RPMI8226 (cell line): ENCODE results near the gene MEGF9.

ENCODE experiments used
- DNase-seq: peaks from one replicate; pipeline ENCODE4 v3.0.0-alpha.2; 2015

MEGF9 gene

DNA sequence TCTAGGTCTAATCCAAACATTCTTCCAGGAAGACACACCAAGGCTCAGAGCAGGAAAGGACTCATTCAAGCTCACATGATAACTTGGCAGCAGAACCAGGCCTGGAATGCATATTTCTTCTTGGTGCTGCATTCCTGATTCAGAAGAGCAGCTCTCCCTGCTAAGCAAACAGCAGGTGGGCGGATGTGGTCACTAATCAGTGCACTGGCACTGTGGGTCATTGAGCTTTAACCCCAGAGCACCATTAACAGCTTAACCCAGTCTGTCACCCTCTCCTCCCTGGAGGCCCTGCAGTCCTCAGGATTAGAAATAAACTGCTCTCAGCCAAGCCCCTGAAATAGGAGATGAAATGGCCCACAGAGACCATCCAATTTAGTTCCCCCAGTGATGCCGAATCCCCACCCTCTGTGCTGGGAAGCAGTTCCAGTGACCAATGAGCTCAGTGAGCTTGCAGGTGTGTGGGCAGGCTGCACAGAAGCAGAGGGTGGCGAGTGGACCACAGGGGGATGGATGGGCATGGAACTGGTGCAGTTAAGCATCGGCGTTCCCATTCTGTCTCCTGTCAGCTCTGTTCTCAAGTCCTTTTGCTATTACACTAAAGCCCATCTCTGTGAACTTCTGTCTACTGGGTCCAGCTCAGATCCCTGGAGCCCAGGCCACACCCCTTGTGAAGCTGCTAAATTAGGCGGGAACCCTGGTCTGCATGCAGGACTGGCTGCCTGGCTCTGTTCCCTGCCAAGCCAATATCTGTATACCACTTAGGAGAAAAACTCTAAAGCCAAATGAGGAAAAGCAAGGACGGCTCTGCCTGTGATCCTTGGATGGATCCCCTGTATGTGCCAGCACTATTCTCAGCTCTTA lies 16.6 kb upstream of the MEGF9 start:
- peak; percentile 30 for DNase-seq

DNA sequence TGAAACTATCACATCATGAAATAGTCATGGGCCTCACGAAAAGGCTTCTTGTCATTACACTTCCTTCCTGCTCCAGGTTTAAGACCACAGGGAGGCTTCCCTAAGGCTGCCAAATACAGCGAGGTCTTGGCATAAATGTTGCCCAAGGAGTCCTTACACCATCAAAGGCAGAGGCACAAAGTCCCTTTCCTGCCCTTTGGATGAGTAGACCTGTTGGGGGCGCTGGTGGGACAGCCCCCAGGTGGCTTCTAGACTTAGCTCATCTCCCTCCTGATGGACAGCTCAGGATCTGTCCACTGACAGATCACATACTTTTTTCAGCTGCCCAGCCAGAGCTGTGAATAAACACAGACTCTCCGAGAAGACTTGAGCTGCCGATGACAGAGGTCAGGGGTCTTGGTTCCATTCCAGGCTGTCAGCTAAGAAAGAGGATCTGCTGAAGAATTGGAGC lies 15.5 kb upstream of the MEGF9 start:
- peak; percentile 27 for DNase-seq

DNA sequence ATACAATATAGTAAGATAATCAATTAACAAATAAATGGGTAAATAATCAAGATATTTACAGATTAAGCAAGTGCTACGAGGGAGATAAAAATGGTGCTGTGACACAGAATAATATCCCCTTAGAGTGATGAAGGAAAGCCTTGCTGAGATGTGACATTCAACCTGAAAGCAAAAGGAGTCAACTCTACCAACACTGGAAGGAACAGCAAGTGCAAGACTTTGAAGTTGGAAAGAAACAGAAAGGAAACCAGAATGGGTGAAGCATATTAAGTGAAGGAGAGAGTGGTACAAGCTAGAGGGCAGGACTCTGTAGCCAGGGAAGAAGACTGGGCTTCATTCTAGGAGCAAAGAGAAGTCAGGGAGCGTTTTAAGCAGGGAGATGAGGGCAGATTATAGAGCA lies 12.2 kb upstream of the MEGF9 start:
- no peak for DNase-seq

DNA sequence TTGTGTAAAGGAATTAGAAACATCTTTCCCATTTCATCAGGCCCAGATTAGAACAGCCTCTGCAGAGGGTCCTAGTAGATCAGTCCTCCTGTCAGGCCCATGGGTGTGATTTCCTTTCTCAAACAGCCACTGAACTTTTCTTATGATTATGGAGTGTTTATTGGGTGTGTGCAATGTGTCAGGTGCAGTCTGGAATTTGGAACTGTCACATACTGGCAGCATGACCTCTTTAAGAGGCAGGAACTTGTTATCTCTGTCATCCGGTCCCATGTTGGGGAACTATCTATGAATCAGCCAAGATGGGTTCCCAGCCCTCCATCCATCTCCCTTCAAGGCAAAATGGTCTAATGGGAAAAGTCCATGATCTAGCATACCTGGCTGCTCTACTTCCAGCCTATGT lies 11.6 kb upstream of the MEGF9 start:
- DNase-seq = no peak

DNA sequence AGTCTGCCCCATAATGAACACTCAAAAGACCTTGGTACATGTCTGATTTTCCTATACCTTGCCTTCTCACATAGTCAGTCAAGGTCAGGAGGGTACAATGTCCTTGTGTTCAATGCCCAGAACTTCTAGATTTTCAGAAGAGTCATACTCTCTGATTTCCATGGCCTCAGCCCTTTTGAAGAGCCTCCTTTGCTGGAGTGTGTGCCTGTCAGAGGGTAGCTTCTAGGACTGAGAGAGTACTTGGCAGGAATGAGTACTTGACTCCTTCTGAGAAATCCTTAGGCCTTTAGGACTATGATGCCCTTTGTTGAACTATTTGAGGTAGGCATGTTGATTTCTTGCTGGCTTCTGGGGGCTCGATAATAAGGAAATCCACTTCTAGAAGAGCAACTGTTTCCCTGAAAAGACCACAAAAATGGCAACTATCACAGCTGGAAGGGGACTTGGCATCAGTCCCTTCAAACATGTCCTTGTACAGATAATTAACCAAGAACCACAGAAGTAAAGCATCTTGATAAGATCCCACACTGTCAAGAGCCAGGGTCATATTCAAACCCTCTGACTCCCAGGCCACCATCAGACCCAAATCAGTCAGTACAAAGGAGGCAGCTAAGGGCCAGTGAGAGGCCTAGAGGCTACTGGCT lies 10.6 kb upstream of the MEGF9 start:
- no peak for DNase-seq

DNA sequence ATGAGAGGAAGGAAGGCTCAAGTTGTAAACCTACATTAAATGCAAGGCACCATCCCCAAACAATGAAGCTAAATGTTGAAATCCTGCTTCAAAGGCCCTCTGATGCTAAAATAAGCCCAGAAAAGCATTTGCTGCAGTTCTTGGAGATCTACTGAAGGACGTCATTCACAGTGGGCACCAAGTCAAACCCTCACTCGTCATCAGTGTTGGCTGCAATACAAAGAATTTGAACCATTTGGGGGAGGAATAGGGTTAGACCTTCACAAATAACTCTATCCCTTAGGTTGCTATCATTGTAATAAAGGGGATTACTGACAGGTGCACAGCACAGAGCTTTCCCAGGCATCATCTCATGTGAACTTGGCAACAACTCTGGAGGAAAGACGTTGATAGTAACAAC lies 9.3 kb upstream of the MEGF9 start:
- DNase-seq = no peak

DNA sequence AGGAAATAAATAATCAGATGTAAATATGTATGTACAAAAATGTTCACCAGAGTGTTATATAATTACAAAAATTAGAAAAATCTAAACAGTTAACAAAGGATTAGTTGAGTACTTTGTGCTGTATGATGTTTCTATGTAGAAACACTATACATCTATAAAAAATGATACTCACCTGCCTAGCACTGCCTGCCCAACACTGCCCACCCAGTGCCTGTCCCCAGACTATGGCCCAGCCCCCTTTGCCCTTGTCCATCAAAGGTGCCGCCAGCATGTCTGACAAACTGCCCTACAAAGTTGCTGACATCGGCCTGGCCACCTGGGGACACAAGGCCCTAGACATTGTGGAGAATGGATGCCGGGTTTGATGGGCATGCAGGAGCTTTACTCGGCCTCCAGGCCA lies 6.1 kb upstream of the MEGF9 start:
- no peak for DNase-seq

DNA sequence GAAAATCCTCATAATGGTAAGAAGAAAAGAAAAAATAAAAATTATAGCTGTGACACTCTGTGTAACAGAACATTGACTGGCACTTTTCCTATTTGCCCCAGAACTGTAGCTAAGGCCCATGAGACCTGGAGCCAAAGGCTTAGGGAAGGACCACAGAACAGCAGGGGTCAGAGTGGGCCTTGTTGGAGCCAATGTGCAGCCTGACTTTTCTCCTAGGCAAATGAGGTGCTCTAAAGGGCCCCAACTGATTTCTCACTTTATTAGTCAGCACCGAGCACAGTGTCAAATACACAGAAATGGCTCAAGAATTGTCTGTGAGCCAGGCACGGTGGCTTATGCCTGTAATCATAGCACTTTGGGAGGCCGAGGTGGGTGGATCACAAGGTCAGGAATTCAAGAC lies 4.0 kb upstream of the MEGF9 start:
- DNase-seq = no peak

DNA sequence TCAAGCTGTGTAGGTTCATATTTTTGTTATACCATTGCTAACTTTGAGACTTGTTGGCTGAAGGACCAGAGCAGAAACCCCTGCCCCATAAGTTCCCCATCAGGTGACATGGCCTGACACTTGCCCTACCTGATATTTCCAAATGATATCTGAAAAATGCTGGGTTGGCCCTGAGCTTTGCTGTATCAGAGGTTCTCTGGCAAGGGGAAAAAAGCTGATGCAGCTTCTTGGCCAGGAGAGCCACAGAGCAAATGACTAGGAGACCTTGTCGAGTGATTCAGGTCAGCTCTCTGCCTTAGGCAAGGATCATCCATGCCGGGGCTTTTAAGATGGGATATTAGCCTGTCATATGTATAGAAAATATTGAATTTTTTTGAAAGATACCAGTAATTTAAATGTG lies 2.9 kb upstream of the MEGF9 start:
- DNase-seq = peak; percentile 81

DNA sequence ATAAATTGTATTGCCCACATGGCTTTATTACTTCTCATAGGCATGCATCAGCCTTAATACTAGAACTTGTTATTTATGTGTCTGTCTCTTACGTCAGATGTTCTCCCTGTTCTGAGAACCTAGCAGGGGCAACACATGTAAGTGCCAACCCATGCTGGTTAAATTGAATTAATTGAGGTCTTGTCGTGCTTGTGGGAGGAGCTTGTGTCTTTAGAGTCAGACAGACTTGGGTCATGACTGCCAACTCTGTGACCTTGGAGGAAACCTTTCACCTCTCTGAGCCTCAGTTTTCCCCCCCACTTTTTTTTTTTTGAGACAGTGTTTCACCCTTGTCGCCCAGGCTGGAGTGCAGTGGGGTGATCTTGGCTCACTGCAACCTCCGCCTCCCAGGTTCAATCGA lies 2.2 kb upstream of the MEGF9 start:
- no peak for DNase-seq

DNA sequence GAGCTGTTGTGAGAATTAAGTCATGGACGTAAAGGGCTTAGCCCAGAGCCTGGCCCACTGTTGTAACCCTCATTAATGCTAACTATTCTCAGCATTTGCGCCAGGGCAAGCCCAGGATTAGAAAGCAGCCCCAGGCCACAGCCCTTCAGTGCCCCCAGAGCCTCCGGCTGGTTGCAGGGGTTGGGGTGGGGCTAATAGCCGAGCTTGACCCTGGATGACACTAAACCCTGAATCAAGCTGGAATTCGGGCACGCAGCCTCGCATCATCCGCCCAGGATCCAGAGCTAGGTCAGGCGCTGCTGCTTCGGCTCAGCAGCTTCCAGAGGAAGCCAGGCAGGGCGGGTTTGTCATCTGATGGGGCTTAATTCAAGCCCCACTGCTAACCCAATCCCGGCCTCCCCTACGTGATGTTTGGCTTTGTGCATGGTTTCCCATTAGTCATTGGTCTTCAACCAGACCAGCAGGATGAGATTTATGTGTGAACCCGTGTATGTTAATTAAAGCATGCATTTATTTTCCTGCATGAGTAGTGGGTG lies 1.2 kb upstream of the MEGF9 start:
- no peak for DNase-seq

DNA sequence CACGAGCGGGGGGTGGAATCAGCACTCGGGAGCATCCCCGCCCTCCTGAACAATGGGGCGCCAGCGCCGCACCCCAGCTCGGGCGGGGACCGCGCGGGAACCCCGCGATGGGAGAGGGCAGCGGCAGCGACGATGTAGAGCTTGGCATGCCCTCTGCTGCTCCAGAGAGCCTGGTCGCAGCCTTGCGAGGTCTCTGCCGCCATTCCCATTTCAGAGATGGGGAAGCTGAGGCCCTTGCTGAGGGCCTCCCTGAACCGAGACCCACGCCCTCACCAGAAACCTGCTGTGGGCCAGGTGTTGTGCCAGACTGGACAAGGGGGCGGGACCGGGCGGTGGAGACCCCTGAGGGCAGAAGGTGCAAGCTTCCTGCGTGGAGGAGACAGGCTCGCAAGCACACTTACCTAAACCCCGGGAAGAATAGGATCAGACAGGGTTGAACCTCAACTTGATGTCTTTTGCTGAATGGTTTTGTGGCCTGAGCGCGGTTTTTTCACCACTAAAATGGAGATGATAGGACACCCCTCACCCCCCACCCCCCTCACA lies 647 bp upstream of the MEGF9 start:
- no peak for DNase-seq

DNA sequence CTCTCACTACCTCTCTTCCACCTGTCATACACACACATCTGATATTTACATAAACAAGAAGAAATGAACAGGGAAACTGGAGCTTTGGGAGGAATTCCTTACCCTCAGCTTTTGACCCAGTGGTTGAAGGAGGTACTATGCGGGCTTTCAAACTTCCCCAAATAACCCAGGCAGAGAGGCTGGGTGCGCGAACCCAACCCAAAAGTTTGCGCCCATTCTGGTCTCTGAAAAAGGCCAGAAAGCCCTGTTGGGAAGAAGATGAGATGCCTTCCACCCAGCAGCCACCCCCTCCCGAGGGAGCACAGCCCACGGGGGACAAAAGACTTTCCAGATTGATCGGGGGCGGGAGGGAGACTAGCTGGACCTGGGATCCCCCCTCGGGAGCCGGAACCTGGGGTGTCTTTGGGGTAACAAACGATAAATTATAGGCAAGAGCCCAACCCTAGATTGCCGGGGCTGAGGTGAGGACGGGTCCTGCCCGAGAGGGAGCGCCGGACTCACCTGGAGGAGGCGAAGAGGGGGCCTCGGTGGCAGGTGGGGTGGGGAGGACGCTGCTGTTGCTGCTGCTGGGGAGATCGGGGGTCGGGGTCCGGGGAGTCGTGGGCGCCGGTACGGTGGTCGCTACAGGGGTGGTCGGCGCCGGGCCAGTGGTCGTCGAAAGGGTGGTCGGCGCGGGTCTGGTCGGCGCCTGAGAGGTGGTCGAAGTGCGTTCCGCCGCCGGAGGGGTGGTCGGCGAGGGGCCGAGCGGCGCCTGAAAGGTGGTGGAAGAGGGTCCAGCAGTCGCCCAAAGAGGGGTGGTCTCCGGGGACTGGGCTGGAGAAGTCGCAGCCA lies 798 bp downstream of the MEGF9 start:
- peak; percentile 60 for DNase-seq

DNA sequence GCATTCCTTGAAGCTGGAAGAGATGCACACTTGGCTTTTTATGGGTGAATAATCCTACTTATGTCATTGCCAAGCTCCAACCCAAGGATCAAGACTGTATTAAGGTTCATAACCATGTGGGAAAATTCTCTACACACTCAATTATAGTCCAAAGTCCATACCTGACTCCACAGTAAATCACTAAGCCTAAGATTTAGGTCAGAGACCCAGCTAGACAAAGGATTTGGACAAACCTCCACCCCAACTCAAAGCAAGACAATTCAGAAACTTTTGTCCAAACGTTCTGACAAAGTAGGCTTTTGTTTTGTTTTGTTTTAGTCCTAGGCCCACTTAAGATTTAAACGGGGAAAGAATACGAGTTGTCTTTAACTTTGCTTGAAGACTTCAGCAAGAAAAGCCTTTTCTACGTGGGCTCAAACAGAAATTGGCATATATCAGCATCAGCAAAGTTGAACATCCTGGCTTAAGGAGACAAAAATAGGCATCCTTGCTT lies 1.7 kb downstream of the MEGF9 start:
- no peak for DNase-seq

DNA sequence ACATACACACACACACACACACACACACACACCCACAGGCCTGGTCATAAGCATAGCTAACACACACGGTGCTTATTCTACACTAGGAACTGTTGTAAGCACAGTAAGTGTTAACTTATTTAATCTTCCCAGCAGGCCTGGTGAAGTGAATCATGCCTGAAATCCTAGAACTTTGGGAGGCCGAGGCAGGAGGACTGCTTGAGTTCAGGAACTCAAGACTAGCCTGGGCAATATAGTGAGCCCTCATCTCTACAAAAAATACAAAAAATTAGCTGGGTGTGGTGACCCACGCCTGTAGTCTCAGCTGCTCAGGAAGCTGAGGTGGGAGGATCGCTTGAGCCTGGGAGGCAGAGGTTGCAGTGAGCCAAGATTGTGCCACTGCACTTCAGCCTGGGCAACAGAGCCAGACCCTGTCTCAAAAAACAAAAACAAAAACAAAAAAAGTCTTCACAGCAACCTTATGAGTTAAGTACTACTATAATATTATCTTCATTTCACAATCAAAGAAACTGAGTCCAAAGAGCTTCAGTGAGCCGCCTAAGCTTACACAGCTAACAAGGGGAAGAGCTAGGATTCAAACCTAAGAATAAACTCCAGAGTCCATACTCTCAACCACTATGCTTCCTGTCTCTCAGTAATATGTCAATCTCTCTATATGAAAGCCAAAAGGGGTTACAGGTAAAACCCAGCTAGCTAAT lies 2.3 kb downstream of the MEGF9 start:
- DNase-seq = no peak

DNA sequence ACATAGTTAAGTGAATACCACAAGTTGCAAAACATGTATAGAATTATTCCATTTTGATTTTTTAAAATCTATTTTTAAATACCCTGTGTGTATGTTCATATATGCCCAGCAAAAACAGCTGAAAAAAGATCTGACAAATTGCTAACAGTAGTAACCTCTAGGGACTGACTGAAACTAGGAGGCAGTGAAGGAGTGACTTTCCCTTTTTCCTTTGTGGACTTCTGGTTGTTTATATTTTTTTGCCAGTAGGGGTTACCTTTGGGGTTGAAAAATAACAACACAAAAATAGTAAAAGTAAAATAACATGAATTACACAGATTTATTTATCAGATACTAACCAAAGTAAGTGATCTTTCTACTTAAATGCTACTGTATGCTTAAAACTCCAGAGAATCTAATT lies 2.9 kb downstream of the MEGF9 start:
- DNase-seq = peak; percentile 33

DNA sequence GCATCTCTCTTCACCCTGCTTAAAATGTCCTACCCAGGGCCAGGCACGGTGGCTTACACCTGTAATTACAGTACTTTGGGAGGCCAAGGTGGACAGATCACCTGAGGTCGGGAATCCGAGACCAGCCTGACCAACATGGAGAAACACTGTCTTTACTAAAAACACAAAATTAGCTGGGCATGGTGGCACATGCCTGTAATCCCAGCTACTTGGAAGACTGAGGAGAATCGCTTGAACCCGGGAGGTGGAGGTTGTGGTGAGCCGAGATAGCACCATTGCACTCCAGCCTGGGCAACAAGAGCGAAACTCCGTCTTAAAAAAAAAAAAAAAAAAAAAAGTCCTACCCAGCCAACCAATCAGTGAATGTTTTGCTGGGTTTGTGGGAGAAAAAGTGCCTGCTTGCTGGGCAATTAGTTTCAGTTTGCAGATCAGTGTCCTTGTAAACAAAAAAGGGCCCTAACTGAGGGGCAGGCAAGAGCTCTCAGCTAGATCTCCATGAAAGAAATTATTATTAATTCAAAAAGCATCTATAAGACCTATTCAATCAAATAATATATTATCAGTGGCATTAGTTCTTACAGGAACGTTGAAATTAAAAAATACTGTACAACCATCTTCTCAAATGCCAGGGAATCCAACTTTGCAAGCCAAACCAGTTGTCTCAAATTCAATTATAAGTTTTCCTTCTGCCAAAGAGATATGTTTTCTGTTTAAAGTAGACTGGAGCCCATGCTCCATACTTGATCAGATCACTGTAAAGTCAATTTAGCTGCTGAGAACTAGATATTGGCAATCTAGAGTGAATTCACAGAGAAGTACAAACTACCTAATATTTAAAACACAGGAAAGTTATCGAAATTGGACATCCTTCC lies 3.9 kb downstream of the MEGF9 start:
- peak; percentile 77 for DNase-seq

DNA sequence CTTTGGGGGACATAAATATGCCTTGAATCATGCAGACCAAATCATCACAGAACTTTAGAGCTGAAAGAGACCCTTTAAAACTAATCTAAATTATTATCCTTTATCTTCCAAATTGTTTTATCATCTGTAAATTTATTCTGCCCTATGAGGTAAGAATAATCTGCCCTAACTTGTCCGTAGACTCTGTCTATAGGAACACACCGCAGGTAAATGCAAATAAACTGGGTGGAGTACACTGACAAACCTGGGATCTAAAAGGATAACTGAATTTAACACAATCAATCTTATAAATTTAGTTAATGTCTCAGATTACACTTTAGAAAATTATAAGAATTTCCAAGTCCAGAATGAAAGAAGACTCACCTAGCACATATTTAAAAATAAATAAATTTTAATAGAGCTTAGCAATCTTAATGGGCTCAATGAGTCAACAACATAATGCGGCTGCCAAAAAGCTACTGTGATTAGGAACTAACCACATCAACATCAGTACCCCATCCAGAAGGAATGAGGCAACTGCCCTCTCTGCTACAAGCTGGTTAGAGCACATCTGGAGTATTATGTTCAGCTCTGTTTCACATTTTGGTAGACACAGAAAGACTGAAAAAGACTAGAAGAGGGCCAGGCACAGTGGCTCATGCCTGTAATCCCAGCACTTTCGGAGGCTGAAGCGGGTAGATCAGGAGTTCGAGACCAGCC lies 5.6 kb downstream of the MEGF9 start:
- no peak for DNase-seq

DNA sequence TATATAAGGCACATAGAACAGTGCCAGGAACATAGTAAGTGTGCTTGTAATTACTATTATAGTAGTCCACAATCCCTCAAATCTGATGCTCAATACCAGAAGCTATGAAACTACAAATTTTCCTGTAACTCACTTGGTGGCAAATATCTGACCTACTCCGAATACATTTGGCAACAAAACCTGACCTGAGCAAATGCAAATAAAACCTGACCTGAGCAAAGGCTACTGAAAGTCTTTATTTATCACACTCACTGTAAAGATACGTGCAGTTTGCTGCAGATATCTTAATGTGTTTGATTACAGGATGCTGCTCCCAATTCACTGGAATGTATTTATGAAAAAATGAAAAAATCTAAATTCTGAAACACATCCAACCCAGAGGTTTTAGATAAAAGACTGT lies 7.1 kb downstream of the MEGF9 start:
- DNase-seq = no peak

DNA sequence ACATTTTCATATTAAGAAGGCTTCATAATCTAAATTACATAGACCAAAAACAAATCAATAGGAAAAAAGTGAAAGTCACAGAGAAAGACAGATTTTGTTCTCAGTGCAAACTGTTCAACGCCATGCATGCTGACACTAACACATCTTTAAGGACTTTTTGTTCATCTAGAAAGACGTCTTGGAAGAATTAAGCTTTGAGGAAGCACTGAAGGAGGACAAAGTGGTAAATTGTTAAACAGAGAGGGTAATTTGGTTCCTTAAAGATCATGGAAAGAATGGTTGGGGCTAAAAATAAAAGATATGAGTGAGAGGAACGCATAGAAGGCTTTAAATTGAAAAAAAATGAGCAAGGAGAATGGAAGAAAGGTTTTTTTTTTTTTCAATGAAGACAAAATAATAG lies 9.1 kb downstream of the MEGF9 start:
- DNase-seq = no peak

DNA sequence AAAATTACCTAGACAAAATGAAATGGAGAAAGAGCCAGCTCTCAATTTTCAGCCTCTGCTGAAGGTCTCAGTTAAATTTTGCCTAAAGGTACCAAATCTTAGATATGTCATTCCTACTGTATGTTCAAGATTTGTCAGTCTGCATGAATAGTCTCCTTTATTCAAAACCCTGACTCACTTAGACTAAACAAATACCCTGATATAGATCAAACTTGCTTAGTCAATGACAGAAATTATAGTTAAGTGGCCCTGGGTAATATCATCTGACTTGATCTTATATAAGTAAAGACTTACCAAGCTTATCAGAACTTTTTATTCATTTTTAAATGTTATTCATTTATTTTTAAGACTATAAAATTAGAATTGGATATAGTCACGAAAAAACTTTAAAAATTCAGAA lies 12.2 kb downstream of the MEGF9 start:
- DNase-seq = no peak
